HG03457 (cell line): Measurements from ENCODE around the gene FAM240A.
"Not testable (repeated sequence)": the region's sequence is repeated elsewhere in the genome, so short reads cannot be mapped to it uniquely, and the experiment has no call there.

Source experiments
- ATAC-seq: cut with Tn5 transposase; IDR thresholded peaks from one replicate; pipeline ENCODE4 v1.9.1; 2021; ENCODE audit warnings: moderate number of reproducible peaks; ENCODE audit not compliant: unreplicated experiment

Gene FAM240A

DNA sequence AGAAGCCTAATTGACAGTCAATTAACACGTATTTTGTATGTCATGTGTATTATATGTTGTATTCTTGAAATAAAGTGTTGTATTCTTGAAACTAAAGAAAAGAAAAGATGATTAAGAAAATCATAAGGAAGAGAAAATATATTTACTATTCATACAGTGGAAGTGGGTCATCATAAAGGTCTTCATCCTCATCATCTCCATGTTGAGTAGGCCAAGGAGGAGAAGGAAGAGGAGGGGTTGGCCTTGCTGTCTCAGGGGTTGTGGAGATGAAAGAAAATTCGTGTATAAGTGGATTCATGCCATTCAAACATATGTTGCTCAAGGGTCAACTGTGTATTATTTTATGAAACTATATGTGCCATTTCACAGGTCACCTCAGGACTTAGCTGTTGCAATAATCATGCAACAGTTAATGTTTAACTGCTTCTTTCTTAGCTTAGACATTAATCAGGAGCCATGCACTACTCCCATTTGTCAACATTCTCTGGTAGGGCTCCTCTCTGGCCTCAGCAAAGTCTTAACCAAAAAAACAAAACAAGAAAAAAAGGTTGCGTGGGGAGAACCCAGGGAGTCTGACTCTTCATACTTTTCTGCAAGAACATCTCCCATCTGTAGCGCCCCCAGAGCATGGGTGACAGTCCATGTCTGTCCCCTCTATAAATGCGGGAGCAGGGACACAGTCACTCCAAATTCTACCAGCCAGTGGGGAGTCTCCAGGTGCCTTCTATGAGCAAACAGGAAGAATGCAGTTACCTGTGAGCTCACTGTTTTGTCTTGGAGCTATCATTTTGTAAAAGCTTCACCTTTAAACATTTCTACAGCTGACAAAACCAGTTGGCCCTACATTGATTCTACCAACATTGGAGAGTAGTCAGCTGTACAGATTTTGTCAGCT is 26.3 kb upstream of the FAM240A start:
- no peak for ATAC-seq

DNA sequence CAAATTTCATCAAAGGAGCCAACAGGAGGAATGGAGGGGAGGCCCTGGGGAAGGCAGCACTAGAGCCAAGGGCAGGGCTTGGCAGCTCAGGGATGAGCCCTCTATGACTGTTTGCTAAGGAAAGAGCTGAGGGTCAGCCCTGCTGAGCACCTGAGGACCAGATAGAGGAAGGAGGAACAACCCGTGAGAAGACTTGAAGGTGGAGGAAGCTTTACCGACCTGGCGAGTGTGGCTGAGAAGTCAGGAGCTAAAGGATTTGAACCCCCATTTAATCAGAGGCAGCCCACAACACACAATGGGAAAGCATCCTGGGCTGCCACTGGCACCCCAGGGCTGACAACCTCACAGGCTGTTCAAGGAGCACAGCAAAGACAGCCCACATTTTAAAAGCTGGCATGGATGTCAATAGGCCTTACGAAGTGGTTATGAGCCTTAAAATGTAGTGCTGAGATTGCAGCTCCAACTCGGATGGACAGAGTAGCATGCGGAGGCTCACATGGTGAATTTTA is 25.5 kb upstream of the FAM240A start:
- ATAC-seq = no peak

DNA sequence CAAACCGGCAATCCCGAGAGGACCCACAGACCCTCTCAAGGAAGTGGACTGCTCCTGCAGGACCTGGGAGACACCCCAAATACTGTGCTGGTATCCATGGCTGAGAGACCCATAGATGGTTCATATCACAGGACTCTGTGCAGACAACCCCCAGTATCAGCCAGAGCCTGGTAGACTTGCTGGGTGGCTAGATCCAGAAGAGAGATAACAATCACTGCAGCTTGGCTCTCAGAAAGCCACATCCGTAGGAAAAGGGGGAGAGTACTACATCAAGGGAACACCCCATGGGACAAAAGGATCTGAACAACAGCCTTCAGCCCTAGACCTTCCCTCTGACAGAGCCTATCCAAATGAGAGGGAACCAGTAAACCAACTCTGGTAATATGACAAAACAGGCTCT is 25.1 kb upstream of the FAM240A start:
- ATAC-seq = not testable (repeated sequence)

DNA sequence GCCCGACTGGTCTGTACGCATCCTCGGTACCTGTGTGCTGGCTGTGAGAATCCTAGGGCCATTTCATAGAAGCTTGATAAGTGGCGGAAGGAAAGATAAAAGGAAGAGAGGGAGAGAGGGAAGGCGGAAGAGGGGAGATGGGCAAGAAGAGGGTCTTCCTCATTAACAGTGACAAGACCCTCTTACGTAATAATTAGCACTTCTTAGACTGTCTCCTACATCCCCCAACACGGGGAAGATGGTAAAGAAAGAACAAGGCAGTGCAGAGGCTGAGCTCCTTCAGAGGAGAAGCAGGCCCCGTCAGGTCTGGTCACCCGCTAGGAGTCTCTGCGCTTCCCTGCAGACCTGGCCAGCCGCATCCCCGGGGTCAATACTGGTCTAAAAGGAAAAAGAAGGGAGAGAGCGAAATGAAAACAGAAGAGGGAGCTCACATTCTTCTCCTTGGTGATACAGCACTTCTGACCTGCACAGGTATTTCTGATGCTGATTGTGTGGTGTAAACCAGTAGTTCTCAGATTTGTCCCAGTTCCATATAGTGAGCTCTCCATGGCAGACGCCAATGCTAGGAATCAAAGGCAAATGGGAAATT is 19.0 kb upstream of the FAM240A start:
- ATAC-seq = no peak

DNA sequence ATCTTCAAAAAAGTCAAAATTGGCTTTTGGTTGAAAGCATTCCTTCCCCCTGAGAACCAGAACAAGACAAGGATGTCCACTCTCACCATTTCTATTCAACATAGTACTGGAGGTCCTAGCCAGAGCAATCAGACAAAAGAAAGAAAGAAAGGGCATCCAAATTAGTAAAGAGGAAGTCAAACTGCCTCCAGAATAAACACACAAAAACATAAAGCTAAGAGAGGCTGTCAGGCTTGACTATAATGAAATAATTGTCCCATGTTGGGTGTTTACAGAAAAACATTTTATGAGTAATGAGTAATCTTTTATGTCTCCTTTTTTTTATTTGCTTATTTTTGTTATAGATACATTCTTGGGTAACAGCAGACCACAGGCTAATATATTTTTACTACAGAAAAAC is 18.3 kb upstream of the FAM240A start:
- ATAC-seq = no peak

DNA sequence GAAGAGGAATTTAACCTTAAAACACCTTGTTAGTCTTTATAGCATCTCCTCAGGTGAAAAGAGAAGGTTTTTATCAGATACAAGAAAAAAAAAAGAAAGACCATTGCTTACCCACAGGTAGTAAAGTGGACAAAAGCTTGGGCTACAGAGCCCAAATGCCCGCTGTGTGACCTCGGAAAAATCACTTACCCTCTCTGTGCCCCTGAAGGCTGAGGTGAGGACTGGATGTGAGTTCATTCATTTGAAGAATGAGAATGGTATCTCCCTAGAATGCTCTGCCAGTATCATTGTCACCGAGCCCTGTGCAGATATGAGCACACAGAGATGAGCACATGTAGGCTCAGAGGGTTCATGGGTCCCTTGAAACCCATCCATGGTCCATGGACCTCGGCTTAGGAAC is 17.6 kb upstream of the FAM240A start:
- no peak for ATAC-seq

DNA sequence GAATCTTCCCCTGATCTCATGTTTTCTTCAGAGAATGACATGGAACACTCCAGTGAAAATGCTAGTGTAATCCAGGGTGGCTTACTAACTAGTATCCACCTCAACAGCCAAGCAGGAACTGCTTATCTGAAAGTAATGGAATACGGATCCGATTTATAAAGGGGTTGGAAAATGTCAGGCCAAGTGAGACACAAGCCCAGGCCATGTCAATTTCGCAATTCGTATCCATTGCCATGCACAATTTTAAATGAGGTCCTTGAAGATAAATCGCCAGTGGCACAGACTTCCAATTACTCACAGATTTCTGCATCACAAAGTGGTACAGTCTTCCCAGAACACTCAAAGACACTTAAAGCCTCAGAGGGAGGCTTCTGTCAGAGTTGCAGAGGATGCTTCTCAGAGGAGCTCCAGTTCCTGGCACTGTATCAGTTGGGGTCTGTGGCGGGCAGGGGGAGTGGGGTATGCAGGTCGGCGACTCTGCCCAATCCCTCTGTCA is 16.5 kb upstream of the FAM240A start:
- ATAC-seq = no peak

DNA sequence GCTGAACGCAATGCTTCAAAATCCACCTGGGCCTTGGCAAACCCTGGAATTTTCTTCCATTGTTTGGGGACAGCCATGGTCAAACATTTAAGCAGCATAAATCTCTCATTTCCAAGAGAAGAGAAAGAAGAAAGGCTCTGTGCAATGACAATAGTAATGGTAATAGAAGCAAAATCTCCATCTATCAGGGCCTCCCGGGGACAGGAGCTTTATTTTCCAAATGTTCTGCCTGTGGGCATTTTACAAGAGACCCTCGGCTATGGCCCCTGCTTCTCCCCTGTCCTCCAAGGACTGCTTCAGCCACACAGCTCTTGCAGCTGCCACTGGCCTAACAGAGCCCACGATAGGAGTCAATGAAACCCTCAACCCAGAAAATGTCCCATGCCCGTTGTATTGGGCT is 12.7 kb upstream of the FAM240A start:
- ATAC-seq = no peak

DNA sequence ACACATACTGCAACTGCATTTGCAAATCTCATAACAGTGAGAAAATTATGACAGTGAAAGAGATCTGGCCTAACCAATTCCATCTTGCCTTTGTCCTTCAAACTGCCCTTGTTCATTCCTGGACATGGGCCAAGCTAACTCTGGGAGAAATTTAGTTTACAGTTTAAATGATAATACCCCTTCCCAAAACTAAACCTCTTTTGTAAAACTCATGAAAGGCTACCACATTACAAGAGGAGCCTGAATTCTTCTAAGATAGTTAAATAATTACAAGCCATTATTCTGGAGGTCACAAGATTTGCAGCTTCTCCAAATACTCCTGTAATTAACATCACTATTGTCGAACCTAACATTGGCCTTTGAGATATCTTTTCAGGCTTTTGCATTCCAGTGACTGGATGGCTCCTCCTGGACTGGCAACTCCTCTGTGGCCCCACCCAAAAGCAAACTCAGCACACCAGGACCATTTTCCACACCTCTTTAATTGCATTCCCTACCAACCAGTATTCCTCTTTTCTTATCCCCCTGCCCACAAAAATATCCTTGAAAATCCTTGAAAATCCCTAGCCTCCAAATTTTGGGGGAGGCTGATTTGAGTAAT is 8.8 kb upstream of the FAM240A start:
- ATAC-seq = no peak

DNA sequence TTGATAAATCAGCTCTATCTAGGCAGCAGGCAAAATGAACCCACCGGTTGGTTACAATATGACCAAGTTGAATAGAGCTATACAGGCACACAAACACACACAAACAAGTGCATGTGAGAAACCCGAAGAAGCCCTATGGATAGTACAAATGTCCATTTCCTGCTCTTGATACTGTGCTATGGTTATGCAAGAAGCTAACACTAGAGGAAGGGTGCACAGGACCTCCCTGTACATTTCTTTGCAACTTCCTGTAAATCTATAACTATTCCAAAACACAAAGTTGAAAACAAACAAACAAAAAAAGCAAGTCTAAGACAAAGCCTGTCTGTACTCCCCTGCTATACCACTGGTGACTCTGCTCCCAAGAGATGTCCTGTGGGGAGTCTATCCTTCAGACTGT is 8.2 kb upstream of the FAM240A start:
- no peak for ATAC-seq

DNA sequence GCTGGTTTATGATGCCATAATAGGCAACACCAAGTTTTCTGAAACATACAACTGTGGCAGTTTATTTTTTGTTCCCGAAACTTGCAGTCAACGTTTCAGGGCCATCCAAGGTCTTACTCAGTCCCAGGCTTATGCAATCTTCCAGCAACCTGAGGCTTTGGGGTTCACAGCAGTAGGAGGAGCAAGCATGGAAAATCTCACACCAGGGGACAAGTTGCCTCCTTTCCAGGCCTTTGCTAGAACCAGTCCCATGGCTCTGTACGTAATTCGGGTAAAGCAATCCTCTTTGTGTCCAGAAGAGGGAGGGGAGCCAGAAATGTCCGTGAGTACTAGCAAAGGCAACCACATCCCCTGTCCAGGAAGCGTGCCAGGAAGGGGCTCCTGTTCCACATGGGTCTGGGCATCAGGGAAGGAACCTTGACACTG is 4.7 kb upstream of the FAM240A start:
- no peak for ATAC-seq

DNA sequence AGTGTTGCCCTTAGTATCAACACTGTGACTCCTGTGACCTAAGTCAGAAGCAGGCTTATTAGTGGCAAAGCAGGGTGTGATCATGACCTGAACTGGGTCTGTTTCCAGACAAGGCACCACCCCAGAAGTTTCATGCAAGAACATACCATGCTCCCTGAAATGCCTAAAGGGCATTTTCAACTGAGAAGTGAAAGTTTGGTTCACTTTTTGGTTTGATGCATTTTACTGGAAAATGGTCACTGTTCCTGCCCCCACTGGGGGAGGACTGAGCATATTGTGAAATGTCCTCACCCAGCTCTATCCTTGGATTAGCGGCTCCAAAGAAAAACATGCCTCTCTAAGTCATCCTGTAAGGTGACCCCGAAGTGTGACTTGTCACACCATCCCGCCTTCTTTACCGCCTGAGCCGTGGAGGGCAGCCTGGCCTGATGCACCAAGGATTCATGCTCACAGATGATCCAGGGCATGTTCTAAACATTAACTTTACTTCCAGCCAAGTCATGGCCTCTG is 3.1 kb upstream of the FAM240A start:
- ATAC-seq = no peak

DNA sequence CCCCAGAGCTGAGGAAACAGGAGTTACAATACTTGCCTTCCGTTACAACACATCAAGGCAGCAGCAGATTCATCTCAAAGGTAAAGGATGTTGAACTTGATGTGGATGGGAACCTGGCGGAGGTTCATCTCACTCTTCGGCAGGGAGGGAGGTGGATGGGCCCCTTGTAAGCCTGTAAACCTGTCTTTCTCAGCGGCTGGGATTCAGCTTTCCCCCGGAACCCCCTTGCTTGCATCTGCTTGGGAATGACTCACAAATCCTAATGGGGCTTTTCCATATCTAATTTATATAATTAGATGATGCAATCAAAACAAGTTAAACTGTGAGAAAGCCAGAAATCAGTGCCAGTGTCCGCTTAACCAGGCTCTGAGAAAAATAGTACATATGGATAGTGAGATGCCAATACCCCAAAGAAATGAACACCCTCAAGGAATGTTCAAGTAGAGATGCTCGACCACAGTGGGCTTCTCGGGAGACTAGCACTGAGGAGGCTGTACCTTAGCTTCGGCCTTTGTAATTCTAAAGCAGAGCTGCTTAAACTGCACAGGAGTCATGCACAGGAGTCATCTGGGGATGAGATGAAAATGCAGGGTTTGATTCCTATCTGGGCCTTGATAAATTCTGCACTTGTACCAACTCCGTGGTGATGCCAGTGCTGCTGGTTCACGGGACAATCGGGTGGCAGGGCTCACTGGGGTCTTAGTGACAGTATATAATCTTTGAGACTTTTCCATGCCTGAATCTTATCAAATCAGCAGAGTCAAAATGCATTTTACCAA is 2.2 kb upstream of the FAM240A start:
- no peak for ATAC-seq

DNA sequence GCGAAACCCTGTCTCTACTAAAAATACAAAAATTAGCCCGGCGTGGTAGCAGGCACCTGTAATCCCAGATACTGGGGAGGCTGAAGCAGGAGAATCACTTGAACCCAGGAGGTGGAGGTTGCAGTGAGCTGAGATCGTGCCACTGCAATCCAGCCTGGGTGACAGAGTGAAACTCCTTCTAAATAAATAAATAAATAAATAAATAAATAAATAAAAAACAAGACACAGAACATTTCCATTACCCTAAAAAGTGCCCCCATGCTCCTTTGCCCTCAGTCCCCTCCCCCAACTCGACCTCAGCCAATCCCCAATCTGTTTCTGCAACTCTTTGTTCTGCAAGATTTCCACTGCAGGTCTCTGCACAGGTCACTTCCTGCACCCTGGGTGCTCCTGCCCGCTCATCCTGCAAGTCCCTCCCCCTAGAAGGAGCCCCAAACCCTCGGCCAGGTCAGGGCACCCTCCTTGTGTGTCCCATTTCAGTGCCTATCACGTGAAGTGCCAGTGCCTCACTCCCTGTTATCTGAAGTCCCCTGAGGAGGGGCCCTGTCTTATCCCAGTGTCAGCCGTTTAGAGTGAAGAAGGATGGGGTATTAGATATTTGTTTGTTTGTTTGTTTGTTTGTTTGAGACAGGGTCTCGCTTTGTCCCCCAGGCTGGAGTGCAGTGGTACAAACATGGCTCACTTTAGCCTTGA is 1.1 kb downstream of the FAM240A start:
- no peak for ATAC-seq

DNA sequence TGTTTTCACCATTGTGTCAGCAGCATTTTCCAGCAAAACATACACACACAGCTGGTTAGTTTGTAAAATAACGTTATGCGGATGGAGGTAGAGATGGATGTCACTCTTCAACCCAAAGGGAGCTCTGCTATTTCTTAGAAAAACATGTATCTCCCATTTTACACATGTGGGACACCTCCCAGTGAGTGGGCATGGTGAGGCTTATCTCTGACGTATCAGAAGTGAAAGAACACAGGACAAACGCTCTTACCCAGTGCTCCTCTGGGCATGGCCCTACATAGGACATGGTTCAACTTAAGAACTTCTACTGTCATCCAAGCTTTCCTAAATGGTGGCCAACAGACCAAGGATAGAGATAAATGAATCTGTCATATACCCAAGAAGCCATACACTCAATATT is 2.1 kb downstream of the FAM240A start:
- ATAC-seq = no peak

DNA sequence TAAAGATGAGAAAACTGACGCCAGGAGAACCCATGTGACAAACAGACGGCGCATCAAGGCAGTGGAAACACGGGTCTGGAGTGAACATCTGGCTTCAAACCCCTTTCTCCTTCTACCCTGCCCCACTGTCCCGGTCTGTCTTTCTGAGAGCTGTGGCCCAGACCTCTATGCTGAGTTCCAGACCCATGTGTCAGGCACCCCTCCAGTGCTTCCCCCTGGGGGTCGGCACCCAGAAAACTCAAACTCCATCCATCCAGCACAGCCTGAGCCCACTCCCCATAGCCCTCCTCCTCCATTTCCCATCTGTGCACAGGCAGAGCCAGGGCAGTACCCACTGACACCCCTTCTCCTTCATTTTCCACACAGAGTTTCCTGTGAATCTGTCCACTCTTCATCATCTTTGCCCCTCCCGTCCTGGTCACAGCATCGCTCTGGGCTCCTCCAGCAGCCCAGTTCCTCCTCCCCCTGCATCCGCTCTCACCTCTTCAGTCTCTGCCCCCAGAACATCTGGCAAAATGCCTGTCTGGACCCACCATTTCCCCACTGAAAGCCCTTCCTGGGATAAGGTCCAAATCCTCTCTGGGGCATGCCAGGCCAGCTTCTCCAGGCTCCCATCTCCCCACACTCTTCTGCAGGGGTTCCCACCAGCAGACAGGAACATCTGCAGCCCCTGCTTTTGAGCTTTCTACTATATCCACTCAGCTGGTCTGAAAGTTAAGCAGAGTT is 2.9 kb downstream of the FAM240A start:
- no peak for ATAC-seq

DNA sequence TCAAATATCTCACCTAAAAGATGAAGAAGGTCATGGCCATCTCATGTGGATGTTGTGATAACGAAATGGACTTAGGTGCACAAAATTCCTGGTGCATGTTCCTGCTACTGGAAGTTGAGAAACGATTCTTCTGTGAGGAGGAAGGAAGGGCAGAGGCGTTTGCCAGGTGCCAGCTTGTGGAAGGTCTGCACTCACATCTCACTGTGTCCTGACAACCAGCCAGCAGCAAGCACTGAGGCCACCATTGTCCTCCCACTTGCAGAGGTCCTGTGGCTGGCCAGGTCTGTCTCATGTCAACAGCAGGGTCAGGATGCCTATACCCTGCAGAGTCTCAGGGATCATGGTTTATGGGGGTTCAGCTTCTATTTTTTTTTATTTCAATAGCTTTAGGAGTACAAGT is 3.7 kb downstream of the FAM240A start:
- ATAC-seq = no peak

DNA sequence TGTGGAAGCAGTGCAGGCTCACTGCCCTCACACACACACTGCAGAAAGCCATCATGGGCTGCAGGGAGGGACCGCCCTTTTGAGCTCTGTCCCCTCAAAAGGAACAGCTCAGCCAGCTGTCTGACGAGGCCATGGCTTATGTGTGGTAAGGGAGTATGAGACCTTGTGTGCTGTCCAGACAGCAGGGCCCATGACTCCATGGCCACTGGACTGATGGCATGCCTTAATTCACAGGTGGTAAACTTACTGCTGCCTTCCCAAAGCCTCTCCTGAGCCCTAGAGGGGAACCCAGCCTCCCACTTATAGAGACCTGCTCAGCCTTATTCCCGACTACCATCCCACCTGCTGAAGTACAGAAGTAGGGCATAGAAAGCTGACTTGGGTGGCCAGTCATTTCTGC is 5.6 kb downstream of the FAM240A start:
- ATAC-seq = no peak
